WI38 (cell line): ENCODE results near the gene SAP30L.

Source experiments
- H3K4me3 ChIP-seq: 2 replicates; pipeline ENCODE4 v1.5.1; 2011; ENCODE audit warnings: low read depth, mild to moderate bottlenecking, control low read depth, low read length
- TF ChIP-seq, protein P1 (sequence below): IDR thresholded peaks from 2 replicates; pipeline ENCODE4 v1.5.1; 2012; ENCODE audit warnings: low read depth, mild to moderate bottlenecking, control low read depth, low read length

Gene SAP30L

DNA sequence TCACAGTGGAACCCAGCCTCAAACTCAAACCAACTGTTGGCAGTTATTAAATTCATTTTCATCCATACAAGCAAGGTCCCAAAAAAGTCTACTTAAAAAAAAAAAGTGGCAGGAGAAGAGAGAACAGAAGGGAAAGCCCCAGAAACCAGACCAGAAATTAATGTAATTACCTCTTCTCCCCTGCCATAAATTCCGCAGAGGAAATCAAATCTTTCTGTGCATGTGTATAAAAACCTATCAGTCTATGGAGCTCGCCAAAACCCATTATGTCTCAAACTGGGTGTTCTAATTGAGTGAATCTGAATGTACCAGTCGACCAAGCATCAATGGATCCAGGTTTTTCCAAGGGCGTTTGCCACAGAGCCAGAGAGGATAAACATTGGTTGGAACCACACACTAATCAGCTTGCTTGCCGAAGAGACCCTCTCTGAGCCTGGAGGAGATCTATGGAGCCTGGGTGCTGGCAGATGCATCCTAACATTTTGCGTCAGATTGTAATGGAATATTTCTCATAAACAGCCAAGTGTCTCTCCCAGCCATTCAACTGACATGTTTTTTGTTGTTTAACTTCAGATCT is 40.1 kb downstream of the SAP30L start:
- no peak overlapping the region for H3K4me3 ChIP-seq
- TF ChIP-seq, protein P1, sequence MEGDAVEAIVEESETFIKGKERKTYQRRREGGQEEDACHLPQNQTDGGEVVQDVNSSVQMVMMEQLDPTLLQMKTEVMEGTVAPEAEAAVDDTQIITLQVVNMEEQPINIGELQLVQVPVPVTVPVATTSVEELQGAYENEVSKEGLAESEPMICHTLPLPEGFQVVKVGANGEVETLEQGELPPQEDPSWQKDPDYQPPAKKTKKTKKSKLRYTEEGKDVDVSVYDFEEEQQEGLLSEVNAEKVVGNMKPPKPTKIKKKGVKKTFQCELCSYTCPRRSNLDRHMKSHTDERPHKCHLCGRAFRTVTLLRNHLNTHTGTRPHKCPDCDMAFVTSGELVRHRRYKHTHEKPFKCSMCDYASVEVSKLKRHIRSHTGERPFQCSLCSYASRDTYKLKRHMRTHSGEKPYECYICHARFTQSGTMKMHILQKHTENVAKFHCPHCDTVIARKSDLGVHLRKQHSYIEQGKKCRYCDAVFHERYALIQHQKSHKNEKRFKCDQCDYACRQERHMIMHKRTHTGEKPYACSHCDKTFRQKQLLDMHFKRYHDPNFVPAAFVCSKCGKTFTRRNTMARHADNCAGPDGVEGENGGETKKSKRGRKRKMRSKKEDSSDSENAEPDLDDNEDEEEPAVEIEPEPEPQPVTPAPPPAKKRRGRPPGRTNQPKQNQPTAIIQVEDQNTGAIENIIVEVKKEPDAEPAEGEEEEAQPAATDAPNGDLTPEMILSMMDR: no peak

DNA sequence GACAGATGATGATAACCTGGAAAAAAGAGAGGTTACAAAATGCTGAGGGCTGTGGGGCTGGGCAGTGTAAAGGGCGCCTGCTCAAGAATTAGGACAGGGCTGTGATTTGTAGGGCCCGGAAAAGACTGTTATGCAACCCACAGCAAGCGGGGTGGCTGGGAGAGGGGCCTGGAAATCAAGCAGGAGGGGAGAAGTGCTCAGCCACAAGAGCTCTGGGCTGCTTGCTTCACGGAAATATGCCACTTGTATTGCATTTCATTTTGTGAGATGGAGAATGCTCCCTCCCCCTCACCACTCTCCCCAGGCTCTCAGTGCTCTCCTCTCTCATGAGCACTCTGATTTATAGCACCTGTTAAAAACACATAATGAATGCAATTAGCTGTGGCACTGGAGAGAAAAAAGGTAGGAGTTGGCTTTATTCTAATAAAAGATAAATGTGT is 40.6 kb downstream of the SAP30L start:
- TF ChIP-seq, protein P1: no peak
- no peak overlapping the region for H3K4me3 ChIP-seq

DNA sequence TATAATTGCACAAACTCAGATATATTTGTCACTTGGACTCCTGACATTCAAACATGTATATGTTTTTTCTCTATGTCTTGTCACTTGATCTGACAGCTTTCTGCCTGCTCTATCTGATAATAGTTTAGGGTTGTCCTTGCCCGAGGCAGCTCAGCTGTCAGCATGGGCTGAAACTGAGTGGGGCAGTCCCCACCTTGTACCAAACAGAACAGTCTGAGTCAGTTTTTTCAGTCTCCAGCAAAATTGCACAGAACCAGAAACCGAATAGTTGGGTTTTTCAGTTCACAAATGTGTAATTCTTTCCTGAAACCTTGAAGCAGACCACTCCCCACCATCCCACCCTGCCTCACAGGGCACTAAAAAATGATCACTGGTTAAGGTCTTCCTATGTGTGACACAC is 41.7 kb downstream of the SAP30L start:
- H3K4me3 ChIP-seq: no peak overlapping the region

DNA sequence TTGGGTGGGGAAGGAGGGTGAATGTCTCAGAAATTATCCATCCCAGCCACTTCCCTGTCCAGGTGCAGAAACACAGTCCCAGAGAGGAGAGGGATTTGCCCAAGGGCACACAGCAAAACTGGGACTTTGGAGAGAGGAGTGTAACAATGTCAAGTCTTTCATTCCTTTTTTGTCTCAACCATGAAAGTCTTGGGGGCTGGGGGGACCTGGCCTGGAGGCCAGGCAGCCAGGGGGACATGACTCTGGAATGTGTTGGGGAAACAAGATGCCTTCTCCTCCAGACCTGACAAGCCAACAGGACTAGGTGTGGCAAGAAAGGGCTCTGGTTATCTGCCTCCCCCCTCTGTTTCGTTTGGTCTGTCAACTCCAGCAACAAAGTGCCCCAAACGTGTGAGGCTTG is 46.1 kb downstream of the SAP30L start:
- TF ChIP-seq, protein P1: no peak
- H3K4me3 ChIP-seq: no peak overlapping the region

More for the DNA sequence above, 41.7 kb downstream of the SAP30L start:
- TF ChIP-seq, protein P1: no peak

DNA sequence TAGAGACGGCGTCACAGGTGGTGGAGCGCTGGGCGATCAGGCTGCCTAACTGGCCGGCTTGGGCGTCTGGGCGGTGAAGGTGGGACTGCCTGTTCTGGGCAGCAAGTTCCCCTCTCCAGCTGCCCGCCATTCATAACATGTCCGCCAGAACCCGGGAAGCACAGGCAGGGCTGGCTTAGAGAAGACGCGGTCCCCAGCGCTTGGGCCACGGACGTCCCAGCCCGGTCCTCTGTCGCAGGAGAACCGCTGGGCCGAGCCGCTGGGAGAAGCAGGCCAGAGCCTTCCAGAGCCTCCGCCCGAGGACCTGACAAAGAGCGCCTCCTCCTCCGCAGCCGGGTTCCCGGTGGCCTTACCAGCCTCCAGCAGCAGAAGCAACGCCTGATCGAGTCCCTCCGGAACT is 47.5 kb downstream of the SAP30L start:
- TF ChIP-seq, protein P1: no peak
- H3K4me3 ChIP-seq: no peak overlapping the region

DNA sequence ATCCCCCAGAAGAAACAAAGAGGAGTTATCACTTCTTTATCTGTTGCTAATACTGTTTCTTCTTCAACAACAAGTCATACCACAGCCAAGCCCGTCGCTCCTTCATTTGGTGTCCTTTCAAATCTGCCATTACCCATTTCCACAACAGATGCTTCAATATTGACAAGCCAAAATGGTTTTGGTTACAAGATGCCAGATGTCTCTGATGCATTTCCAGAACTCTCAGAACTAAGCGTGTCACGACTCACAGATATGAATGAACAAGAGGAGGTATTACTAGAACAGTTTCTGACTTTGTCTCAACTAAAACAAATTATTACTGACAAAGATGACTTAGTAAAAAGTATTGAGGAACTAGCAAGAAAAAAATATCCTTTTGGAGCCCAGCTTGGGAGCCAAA is 48.2 kb downstream of the SAP30L start:
- H3K4me3 ChIP-seq: no peak overlapping the region
- TF ChIP-seq, protein P1: no peak

DNA sequence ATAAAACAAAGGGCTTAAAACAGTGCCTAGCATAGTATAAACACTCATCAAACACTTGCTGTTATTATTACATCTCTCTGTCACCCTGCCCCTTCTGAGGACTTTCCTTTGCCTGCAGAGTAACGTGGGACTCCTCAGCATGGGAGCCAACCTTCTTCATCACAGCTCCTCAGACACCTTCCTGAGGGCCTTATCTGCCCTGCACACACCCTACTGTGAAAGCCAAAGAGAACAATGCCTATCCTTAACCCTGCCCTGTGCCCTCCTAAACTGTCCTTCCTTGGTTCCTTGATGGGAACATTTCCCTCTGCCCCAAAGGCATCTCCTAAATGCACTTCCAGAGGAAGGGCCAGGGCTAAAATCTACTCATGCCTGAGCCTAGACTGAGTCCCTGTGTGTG is 52.8 kb downstream of the SAP30L start:
- TF ChIP-seq, protein P1: no peak
- no peak overlapping the region for H3K4me3 ChIP-seq
